ENCODE results near the gene OBSCN.

DNA sequence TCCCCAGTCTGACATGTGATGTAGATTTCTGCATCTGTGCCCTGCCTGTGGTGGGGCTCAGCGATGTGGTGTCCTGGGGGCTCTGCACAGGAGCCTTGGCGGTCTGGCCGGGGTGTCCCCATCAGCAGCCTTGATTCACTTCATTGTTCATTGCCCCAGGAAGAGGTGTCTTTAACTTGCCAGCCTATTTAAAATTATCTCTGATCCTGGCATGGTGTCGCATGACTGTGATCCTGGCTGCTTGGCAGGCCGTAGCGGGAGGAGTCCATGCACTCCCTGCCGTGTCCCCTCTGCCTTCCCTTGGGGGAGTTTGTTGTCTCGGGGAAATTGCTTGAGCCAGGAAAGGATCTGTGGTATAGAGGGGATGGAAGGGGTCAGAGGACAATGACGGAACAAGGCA is 138.9 kb downstream of the OBSCN start:
- no peak for TF ChIP-seq POLR2AphosphoS5 (IDR thresholded peaks at IDR 0.05; ENCODE audit: low read depth, low read length)
- TF ChIP-seq, protein P1, sequence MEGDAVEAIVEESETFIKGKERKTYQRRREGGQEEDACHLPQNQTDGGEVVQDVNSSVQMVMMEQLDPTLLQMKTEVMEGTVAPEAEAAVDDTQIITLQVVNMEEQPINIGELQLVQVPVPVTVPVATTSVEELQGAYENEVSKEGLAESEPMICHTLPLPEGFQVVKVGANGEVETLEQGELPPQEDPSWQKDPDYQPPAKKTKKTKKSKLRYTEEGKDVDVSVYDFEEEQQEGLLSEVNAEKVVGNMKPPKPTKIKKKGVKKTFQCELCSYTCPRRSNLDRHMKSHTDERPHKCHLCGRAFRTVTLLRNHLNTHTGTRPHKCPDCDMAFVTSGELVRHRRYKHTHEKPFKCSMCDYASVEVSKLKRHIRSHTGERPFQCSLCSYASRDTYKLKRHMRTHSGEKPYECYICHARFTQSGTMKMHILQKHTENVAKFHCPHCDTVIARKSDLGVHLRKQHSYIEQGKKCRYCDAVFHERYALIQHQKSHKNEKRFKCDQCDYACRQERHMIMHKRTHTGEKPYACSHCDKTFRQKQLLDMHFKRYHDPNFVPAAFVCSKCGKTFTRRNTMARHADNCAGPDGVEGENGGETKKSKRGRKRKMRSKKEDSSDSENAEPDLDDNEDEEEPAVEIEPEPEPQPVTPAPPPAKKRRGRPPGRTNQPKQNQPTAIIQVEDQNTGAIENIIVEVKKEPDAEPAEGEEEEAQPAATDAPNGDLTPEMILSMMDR (IDR thresholded peaks at IDR 0.05), result no peak
- no peak for TF ChIP-seq SIN3A (IDR thresholded peaks at IDR 0.05; ENCODE audit: borderline replicate concordance, insufficient read depth, low read depth, low read length)
- no peak for TF ChIP-seq TCF7L2 (IDR thresholded peaks at IDR 0.05; ENCODE audit: low read depth, low read length)
- TF ChIP-seq, protein P2, sequence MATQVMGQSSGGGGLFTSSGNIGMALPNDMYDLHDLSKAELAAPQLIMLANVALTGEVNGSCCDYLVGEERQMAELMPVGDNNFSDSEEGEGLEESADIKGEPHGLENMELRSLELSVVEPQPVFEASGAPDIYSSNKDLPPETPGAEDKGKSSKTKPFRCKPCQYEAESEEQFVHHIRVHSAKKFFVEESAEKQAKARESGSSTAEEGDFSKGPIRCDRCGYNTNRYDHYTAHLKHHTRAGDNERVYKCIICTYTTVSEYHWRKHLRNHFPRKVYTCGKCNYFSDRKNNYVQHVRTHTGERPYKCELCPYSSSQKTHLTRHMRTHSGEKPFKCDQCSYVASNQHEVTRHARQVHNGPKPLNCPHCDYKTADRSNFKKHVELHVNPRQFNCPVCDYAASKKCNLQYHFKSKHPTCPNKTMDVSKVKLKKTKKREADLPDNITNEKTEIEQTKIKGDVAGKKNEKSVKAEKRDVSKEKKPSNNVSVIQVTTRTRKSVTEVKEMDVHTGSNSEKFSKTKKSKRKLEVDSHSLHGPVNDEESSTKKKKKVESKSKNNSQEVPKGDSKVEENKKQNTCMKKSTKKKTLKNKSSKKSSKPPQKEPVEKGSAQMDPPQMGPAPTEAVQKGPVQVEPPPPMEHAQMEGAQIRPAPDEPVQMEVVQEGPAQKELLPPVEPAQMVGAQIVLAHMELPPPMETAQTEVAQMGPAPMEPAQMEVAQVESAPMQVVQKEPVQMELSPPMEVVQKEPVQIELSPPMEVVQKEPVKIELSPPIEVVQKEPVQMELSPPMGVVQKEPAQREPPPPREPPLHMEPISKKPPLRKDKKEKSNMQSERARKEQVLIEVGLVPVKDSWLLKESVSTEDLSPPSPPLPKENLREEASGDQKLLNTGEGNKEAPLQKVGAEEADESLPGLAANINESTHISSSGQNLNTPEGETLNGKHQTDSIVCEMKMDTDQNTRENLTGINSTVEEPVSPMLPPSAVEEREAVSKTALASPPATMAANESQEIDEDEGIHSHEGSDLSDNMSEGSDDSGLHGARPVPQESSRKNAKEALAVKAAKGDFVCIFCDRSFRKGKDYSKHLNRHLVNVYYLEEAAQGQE (IDR thresholded peaks at IDR 0.05; ENCODE audit: insufficient read depth in 1 of 2, low read depth in 2 of 2, low read length in 1 of 2), result no peak
